NT2/D1 (cell line): ENCODE results near the gene MYO3B.

Source experiments
- DNase-seq: peaks from one replicate; pipeline ENCODE4 v3.0.0-alpha.2; 2011; ENCODE audit warnings: low read depth, low spot score
- H3K27me3 ChIP-seq: 2 replicates; pipeline ENCODE4 v1.6.0; 2011; ENCODE audit warnings: mild to moderate bottlenecking; ENCODE audit not compliant: insufficient read length, insufficient read depth
- H3K36me3 ChIP-seq: 2 replicates; pipeline ENCODE4 v1.6.1; 2011; ENCODE audit warnings: mild to moderate bottlenecking, low read length, mixed read lengths; ENCODE audit not compliant: insufficient read depth, insufficient read length
- H3K4me1 ChIP-seq: 2 replicates; pipeline ENCODE4 v1.5.1; 2011; ENCODE audit not compliant: insufficient read depth, insufficient read length
- H3K4me3 ChIP-seq: 2 replicates; pipeline ENCODE4 v1.5.1; 2011; ENCODE audit warnings: low read depth; ENCODE audit not compliant: insufficient read length
- H3K9ac ChIP-seq: 2 replicates; pipeline ENCODE4 v1.6.0; 2011; ENCODE audit warnings: low read depth; ENCODE audit not compliant: insufficient read length
- H3K9me3 ChIP-seq: 2 replicates; pipeline ENCODE4 v1.5.1; 2011; ENCODE audit warnings: mild to moderate bottlenecking, low read length; ENCODE audit not compliant: insufficient read depth
- SUZ12 ChIP-seq: IDR thresholded peaks from 2 replicates; pipeline ENCODE4 v1.6.1; 2011; ENCODE audit not compliant: insufficient read length, insufficient read depth; ENCODE audit errors: extremely low read depth
- YY1 ChIP-seq: IDR thresholded peaks from 2 replicates; pipeline ENCODE4 v1.6.1; 2011; ENCODE audit not compliant: insufficient read length, insufficient read depth
- ZNF274 ChIP-seq: IDR thresholded peaks from 2 replicates; pipeline ENCODE4 v1.6.1; 2011; ENCODE audit warnings: mild to moderate bottlenecking, low read depth, low read length

Gene MYO3B

GRCh38 chr2:170456914-170457313 is 279.0 kb downstream of the MYO3B start:
- H3K9ac ChIP-seq: no peak overlapping the region
- H3K27me3 ChIP-seq: no peaks in the 10 kb centered on the region
- H3K4me1 ChIP-seq: no peaks in the 10 kb centered on the region

GRCh38 chr2:170457742-170458141 is 279.8 kb downstream of the MYO3B start:
- no peaks in the 10 kb centered on the region for H3K27me3 ChIP-seq
- H3K36me3 ChIP-seq: no peaks in the 10 kb centered on the region
- H3K4me3 ChIP-seq: no peak overlapping the region
- no peaks in the 10 kb centered on the region for H3K4me1 ChIP-seq
- H3K9me3 ChIP-seq: peaks cover 30% of the 10 kb centered on the region; the same call in 1 of the 2 replicates
- DNase-seq: no peak
- no peak overlapping the region for H3K9ac ChIP-seq
- TF ChIP-seq SUZ12: no peak
- no peak for TF ChIP-seq ZNF274
- TF ChIP-seq YY1: no peak

More at GRCh38 chr2:170456914-170457313, 279.0 kb downstream of the MYO3B start:
- TF ChIP-seq SUZ12: no peak
- Histone ChIP-seq H3K4me3 (no peak overlapping the region), H3K36me3 (no peaks in the 10 kb centered on the region), H3K9me3 (peaks cover 31% of the 10 kb centered on the region; the same call in 1 of the 2 replicates)
- no peak for DNase-seq

- TF ChIP-seq ZNF274: no peak
- no peaks in the 10 kb centered on the region for H3K4me1 ChIP-seq
- peaks cover 26% of the 10 kb centered on the region; the same call in 1 of the 2 replicates for H3K9me3 ChIP-seq
- no peaks in the 10 kb centered on the region for H3K36me3 ChIP-seq
- no peak overlapping the region for H3K9ac ChIP-seq
- H3K4me3 ChIP-seq: no peak overlapping the region
- no peak for DNase-seq
- H3K27me3 ChIP-seq: no peaks in the 10 kb centered on the region
Measured at GRCh38 chr2:170461889-170462288, 283.9 kb downstream of the MYO3B start.

GRCh38 chr2:170462433-170463205 is 284.7 kb downstream of the MYO3B start:
- no peaks in the 10 kb centered on the region for H3K36me3 ChIP-seq
- H3K4me1 ChIP-seq: no peaks in the 10 kb centered on the region
- TF ChIP-seq ZNF274: no peak
- H3K9me3 ChIP-seq: peaks cover 26% of the 10 kb centered on the region; the same call in 1 of the 2 replicates
- no peak for DNase-seq
- no peak overlapping the region for H3K9ac ChIP-seq
- H3K4me3 ChIP-seq: no peak overlapping the region
- H3K27me3 ChIP-seq: no peaks in the 10 kb centered on the region

GRCh38 chr2:170463206-170463537 is 285.2 kb downstream of the MYO3B start:
- no peaks in the 10 kb centered on the region for H3K27me3 ChIP-seq
- peaks cover 23% of the 10 kb centered on the region; the same call in 1 of the 2 replicates for H3K9me3 ChIP-seq
- H3K4me1 ChIP-seq: no peaks in the 10 kb centered on the region
- no peak overlapping the region for H3K4me3 ChIP-seq
- TF ChIP-seq SUZ12 (no peak), YY1 (no peak), ZNF274 (no peak)
- H3K9ac ChIP-seq: no peak overlapping the region
- DNase-seq: no peak
- H3K36me3 ChIP-seq: no peaks in the 10 kb centered on the region

- Histone ChIP-seq H3K9ac (no peak overlapping the region), H3K36me3 (no peaks in the 10 kb centered on the region), H3K4me1 (no peaks in the 10 kb centered on the region), H3K4me3 (no peak overlapping the region), H3K27me3 (no peaks in the 10 kb centered on the region), H3K9me3 (peaks cover 17% of the 10 kb centered on the region; the same call in 1 of the 2 replicates)
- no peak for DNase-seq
- no peak for TF ChIP-seq ZNF274
- no peak for TF ChIP-seq SUZ12
- TF ChIP-seq YY1: no peak
Measured at GRCh38 chr2:170464268-170464667, 286.3 kb downstream of the MYO3B start.

- H3K9ac ChIP-seq: no peak overlapping the region
- H3K36me3 ChIP-seq: no peaks in the 10 kb centered on the region
- peaks cover 7% of the 10 kb centered on the region; the same call in 1 of the 2 replicates for H3K9me3 ChIP-seq
- TF ChIP-seq SUZ12 (no peak), YY1 (no peak), ZNF274 (no peak)
- no peaks in the 10 kb centered on the region for H3K27me3 ChIP-seq
- DNase-seq: no peak
- H3K4me3 ChIP-seq: no peak overlapping the region
- no peaks in the 10 kb centered on the region for H3K4me1 ChIP-seq
Measured at GRCh38 chr2:170465241-170465640, 287.3 kb downstream of the MYO3B start.

DNA sequence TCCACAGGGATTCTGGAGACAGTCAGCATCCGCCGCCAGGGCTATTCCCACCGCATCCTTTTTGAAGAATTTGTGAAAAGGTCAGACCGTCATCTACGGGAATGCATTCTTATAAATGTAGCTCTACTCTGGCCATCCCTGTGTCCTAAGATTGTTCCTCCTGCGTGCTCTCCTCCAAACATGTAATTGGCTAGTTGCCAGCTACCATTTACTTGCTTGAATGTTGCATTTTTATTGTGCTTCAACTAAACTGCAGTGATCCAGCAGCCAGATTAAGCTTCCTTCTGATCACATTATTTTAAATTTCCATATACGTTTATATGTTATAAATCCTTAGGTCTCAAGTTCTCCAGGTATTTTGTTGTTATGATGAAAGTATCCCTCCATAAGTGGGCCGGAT is 288.7 kb downstream of the MYO3B start:
- TF ChIP-seq SUZ12 (no peak), YY1 (no peak), ZNF274 (no peak)
- no peak for DNase-seq
- no peaks in the 10 kb centered on the region for H3K4me1 ChIP-seq

More for the DNA sequence above, 288.7 kb downstream of the MYO3B start:
- H3K36me3 ChIP-seq: no peaks in the 10 kb centered on the region
- H3K4me3 ChIP-seq: no peak overlapping the region
- H3K27me3 ChIP-seq: no peaks in the 10 kb centered on the region
- H3K9me3 ChIP-seq: no peaks in the 10 kb centered on the region
- H3K9ac ChIP-seq: no peak overlapping the region
